Erythroblast (primary cell): ENCODE results near the gene CASP8AP2.
"Not testable (repeated sequence)": the region's sequence is repeated elsewhere in the genome, so short reads cannot be mapped to it uniquely, and the experiment has no call there.

Source experiments
- DNase-seq, 2 experiments: peaks; one replicate each; lab custom pipeline; 2025; lab: John Stamatoyannopoulos, UW
- GATA1 ChIP-seq: IDR thresholded peaks from 2 replicates; pipeline ENCODE4 v1.6.1; 2011; ENCODE audit warnings: low read depth, mild to moderate bottlenecking, control low read depth, low read length, moderate library complexity
- POLR2A ChIP-seq: IDR thresholded peaks from 2 replicates; pipeline ENCODE4 v1.6.1; 2011; ENCODE audit warnings: mild to moderate bottlenecking, low read length

CASP8AP2 gene

DNA sequence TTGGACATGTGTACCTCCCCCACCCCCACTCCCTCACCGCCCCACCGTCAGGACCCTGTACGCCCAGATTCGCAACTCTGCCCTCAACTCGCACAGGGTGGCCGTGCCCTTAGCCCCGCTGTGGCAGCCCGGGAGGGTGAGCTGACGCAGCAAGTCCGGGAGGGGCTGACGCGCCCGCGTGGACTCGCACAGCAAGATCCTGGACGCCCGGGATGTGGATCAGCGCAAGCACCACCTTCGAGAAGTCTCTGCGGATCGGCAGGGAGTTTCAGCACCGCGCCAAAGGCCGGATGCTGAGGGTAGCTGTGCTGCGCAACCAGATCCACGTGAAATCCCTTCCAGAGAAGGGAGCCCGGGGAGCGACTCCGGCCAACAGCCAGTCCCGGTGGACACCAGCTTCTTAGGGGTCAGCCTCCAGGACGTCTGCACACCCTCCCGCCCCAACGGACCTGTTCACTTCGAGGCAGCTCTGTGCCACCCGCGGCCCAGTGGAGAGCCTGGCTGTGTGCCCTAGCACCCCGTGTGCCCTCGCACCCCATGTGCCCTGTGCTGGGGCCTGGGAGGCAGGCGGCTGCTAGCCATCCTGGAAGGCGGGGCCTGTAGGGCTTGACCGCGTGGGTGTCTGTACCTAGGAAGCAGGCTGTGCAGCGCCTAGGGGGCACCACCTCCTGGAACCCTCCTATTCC lies 57.9 kb downstream of the CASP8AP2 start:
- no peak for DNase-seq
- no peak for TF ChIP-seq GATA1

DNA sequence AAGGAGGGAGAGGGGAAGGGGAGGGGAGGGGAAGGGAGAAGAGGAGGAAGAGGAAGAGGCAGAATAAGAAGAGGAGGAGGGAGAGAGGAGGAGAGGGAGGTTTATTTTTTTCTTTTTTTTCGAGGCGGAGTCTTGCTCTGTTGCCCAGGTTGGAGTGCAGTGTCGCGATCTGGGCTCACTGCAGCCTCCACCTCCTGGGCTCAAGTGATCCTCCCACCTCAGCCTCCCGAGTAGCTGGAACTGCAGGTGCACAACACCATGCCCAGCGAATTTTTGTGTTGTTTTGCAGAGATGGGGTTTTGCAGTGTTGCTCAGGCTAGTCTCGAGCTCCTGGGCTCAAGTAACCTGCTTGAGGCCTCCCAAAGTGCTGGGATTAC lies 58.4 kb downstream of the CASP8AP2 start:
- TF ChIP-seq GATA1 (no peak), POLR2A (no peak)

GRCh38 chr6:89888871-89889270 lies 59.2 kb downstream of the CASP8AP2 start:
- no peak for DNase-seq
- TF ChIP-seq GATA1 (no peak), POLR2A (no peak)

More for the DNA sequence above, 58.4 kb downstream of the CASP8AP2 start:
- no peak for DNase-seq

- not testable (repeated sequence) for DNase-seq
These were observed 61.3 kb downstream of the CASP8AP2 start for GRCh38 chr6:89890845-89891528.

DNA sequence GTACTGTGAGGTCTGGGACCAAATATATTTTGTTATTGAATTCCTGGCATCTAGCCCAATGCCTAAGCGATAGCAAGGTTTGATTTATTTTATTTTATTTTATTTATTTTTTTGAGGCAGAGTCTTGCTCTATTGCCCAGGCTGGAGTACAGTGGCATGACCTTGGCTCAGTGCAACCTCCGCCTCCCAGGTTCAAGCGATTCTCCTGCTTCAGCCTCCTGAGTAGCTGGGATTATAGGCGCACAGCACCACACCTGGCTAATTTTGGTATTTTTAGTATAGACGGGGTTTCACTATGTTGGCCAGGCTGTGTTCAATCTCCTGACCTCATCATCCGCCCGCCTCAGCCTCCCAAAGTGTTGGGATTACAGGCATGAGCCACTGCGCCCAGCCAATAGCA lies 62.9 kb downstream of the CASP8AP2 start:
- DNase-seq, result peak in 1 of 2 experiments; percentile 4

- no peak for DNase-seq
- no peak for TF ChIP-seq GATA1
- TF ChIP-seq POLR2A, result no peak
These were observed 64.5 kb downstream of the CASP8AP2 start, which contains the start of gene GJA10 for GRCh38 chr6:89894169-89894568. GJA10 (plus strand) TSS chr6:89894469; CDS start chr6:89894469, 0 bp downstream.

- DNase-seq, result peak in 1 of 2 experiments; percentile 14
- no peak for TF ChIP-seq GATA1
- no peak for TF ChIP-seq POLR2A
These were observed 65.7 kb downstream of the CASP8AP2 start for GRCh38 chr6:89895276-89895874.

DNA sequence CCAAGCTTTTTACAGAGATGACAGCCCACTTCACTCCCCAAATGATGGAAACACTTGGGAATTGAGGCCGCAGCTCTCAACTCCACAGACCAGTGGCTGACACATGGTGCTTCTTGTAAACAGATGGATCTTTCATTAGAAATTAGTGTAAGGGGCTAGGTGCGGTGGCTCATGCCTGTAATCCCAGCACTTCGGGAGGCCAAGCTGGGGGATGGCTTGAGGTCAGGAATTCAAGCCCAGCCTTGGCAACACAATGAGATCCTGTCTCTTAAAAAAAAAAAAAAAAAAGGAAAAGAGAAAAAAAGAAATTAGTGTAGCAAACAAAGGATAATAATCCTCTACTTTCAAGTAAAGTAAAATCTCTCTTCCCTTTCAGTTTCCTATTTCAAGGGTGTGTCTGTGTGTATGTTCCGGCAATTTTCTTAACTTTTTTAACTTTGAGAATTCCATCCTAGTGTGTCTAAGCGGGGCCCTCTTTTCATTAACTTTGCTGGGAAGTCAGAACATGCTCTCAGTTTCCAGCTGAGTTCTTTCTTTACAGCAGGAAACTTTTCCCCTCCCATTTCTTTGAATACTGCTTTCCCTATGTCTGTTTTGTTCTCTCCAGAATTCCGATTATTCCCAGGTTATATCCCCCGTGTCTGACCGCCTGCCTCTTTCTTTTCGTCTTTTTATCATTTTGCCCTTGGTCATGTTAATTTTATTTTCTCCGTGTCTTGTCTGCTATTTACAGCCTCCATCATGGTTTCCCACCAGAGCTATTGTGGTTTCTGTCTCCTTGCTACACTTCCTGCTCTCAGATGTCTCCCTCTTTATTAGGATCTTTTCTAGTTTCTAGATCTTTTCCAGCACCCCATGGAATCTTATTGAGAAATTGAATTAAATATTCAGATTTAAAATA lies 80.6 kb downstream of the CASP8AP2 start:
- DNase-seq, result not testable (repeated sequence)

GRCh38 chr6:89910902-89911240 lies 81.2 kb downstream of the CASP8AP2 start:
- no peak for DNase-seq

DNA sequence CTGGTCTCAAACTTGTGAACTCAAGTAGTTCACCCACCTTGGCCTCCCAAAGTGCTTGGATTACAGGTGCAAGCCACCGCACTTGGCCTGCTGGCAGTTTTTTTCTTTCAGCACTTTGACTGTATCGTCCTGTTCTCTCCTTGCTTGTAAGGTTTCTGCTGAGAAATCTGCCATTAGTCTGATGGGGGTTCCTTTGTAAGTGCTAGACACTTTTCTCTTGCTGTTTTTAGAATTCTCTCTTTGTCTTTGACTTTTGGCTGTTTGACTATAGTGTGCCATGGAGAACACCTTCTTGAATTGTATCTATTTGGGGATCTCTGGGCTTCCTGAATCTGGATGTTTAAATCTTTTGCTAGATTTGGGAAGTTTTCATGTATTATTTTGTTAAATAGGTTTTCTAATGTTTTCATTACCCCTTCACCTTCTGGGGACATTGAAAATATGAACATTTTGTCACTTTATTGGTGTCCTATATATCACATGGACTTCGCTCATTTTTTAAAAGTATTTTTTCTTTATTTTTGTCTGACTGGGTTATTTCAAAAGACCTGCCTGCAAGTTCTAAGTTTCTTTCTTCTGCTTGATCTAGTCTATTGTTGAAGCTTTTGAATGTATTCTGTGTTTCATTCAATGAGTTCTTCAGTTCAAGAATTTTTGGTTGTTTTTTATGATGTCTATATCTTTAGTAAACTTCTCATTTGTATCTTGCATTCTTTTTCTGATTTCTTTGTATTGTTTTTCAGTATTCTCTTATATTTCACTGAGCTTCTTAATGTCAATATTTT lies 86.6 kb downstream of the CASP8AP2 start:
- TF ChIP-seq POLR2A, result no peak
- DNase-seq, result no peak

More at GRCh38 chr6:89910902-89911240, 81.2 kb downstream of the CASP8AP2 start:
- TF ChIP-seq POLR2A (no peak), GATA1 (no peak)

DNA sequence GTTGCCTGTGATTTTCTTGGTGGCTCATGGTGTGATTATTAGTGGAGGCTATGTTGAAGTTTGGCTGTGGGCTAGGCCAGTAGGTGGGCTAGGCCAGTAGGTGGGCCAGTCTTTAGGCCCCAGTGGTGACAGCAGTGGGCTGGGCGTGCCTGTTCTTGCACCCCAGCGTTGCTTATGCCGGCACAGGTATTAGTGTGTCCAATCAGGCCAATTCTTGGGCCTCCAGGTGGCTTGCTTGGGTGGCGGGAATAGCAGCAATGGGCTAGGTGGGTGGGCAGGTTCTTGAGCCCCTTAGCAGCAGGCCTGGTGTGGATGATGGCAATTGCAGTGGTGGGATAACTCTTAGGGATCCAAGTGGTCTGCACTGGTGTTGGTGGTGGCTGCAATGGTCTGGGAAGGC lies 87.5 kb downstream of the CASP8AP2 start:
- TF ChIP-seq POLR2A (no peak), GATA1 (no peak)
- DNase-seq, result no peak

GRCh38 chr6:89917801-89918366 lies 88.2 kb downstream of the CASP8AP2 start:
- no peak for DNase-seq
- no peak for TF ChIP-seq GATA1
- no peak for TF ChIP-seq POLR2A
